D721Med (cell line): ENCODE measurements around the gene JAKMIP1.

ENCODE experiments used
- DNase-seq: peaks from one replicate; pipeline ENCODE4 v3.0.0; 2011; ENCODE audit warnings: low spot score; ENCODE audit not compliant: insufficient read length
- FAIRE-seq: peaks from 2 replicates; lab custom pipeline; 2011; peaks lifted over from hg19 to GRCh38; lab: Jason Lieb, UNC
- CTCF ChIP-seq: IDR thresholded peaks from 2 replicates; pipeline ENCODE4 v1.5.1; 2012; ENCODE audit warnings: mild to moderate bottlenecking, control low read depth; ENCODE audit not compliant: insufficient read depth; ENCODE audit errors: missing control alignments

The JAKMIP1 gene

DNA sequence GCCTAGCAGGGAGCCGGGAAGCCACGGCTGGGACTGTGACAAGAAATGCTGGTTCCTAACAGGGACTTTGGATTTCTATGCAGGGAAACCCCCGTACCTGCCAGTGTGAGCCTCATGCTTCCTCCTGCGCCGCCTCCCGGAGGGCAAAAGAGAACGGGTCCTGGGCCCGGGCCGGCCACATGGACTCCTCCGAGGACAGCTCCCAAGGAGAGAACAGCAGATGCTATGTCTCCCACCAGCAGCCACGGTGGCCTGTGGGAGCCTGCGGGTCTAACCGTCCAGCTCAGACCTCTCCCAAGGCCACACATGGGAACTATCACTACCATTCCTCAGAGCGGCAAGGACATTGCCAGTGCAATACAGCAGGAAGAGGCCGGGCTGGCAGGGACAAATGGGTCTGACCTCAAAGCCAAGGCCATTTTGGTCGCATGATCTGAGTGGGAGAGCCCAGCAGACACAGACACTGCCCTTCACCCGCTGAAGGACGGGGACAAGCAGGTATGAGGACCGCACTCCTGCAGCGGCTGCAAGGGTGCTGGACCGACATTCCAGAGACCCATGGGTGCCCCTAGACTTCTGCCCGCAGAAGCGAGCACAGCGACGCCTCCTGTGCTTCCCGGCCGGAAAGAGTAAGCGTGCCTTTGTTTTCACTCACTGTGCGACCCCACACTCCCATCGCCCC, 177.6 kb downstream of the JAKMIP1 start:
- DNase-seq (no peak), FAIRE-seq (no peak)
- TF ChIP-seq CTCF: no peak

DNA sequence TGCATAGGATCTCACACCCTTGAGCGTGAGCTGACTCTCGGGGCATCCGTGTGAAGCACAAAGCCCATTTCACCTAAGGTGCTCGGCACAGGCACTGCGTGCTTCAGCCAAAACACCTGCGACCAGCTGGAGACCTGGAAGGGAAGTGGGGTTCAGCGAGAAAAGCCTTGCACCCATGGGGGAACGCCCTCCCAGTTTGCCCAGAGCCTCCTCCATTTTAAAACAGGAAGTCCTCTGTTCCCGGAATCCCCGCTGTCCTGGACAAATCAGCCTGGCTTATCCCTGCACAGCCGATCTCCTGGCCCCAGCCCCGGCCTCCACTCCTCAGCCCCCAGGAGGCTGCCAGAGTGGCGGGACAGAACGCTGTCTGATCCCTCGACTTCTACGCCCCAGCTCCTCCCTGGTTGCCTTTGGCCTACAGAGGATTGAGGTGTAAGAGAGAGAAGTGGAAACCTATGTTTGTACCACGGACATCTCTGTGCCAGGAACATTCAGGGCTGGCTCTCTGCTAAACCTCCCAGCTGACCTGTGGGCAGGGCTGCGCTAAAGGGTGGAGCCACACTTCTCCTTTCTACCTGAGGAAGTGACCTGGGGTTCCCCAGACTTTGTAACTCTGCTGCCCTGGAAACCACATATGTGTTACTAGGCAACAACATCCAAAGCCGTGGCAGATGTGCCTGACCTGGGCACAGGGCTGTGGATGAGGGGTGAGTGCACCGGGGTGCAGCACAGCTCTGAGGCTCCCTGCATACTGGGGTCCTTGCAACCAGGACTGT, 178.3 kb downstream of the JAKMIP1 start:
- no peak for FAIRE-seq
- TF ChIP-seq CTCF: no peak
- DNase-seq: no peak

GRCh38 chr4:6020613-6021012, 179.7 kb downstream of the JAKMIP1 start:
- FAIRE-seq (no peak), DNase-seq (no peak)
- TF ChIP-seq CTCF: no peak

GRCh38 chr4:6019316-6020263, 180.8 kb downstream of the JAKMIP1 start:
- TF ChIP-seq CTCF: peak; percentile 69
- FAIRE-seq (no peak), DNase-seq (peak; percentile 66)

GRCh38 chr4:6018331-6018730, 182.0 kb downstream of the JAKMIP1 start, which contains the start of gene C4orf50:
Gene C4orf50, minus strand, starts transcription at chr4:6018431.
- no peak for TF ChIP-seq CTCF
- DNase-seq (no peak), FAIRE-seq (no peak)

DNA sequence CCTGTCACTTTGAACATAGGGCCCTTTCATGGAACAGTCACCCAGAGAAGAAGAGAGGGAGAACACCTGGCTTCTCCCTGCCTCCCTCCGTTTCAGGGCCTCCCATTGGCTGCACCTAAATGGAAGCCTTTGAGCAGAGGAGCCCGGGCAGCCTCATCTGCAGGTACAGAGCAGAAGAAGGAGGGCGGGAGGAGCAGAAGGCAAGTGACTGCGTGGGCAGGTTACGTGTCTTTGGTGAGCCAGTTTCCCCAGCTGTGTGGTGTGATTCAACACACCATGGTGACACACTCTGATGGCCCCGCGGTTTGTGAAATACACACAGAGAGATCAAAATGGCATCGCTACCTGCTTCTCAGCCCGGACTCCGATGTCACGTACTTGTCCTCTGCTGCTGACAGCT, 182.5 kb downstream of the JAKMIP1 start:
- TF ChIP-seq CTCF: no peak
- FAIRE-seq (no peak), DNase-seq (no peak)
